Measurements from ENCODE around the gene DOCK6.

DNA sequence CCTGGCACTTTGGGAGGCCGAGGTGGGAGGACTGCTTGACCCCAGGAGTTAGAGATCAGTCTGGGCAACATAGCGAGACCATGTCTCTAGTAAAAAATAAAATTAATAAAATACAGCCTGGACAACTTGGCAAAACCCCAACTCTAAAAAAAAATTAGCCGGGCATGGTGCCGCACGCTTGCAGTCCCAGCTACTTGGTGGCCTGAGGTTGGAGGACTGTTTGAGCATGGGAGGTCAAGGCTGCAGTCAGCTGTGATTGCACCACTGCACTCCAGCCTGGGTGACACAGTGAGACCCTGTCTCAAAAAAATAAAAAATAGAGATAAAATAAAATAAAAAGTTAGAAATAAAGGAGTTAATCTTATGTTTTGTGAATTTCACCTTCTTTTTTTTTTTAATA lies 91.2 kb downstream of the DOCK6 start:
- TF ChIP-seq POLR2A (IDR thresholded peaks at IDR 0.05; ENCODE audit: low read length) = no peak
- no peak for TF ChIP-seq GATA1 (IDR thresholded peaks at IDR 0.05; ENCODE audit: low read depth, low read length)

Data from erythroblast (primary cell).